ENCODE data around the gene COBL. TPM values are rescaled to one million over a fixed set of nuclear protein-coding genes. Genes with fewer than 3 reads are reported as not detected.

COBL gene
- total RNA-seq, 1 donor from 2014 or later, result 1.4 TPM

DNA sequence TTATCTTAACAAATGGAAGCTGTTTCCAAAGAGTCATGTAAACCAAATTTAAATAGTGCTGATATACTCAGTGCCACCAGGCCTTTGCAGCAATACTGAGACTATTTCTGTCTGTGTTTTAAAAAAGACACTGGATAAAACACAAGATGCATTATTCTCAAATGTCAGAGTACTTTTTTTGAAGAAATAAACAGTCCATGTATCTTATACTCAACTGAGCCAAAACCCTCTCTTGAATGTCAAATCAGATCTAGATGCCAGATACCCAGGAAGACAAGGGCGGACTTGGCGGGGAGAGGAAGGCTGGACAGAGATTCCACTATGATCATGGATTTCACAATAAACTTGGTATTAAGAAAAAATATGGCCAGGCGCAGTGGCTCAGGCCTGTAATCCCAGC lies 127.6 kb downstream of the COBL start:
- no peak for DNase-seq (ENCODE audit: low read depth)

DNA sequence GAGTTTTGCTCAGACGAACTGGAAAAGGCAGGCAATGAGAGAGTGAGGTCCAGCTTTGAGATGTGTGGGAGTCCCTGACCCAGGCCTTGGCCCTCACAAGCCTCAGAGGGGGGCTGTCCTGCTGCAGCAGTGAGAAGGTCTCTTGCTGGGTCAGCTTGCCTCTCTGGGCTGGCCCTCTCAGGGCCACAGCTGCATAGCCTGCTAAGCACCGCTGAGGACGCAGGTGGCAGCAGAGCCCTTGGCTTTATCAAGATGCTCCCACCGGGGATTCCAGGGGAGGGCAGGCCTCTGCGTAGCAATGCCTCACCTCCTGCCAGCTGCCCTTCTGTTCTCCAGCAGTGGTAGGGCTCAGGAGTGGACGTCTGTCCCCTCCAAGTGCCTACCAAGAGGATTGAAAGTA lies 128.7 kb downstream of the COBL start:
- DNase-seq (ENCODE audit: low read depth), result no peak

DNA sequence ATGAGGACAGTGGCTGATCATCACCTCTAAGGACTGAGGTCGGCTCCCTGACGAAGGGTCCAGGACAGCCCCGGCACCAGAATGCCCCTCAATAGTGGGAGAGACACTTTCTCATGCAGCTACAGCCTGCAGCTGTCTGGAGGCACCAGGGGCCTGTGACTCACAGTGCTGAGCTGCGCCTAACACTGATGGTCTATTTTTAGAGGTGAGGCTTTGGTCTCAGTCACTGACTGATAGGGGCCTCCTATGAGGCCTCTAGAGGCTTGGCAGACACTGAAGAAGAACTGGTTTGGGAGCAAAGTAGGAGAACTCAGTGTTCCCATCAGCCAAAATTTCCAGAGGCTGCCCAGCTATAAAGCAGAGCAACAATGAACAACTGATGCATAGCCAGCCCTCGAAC lies 130.1 kb downstream of the COBL start:
- DNase-seq (ENCODE audit: low read depth), result no peak

DNA sequence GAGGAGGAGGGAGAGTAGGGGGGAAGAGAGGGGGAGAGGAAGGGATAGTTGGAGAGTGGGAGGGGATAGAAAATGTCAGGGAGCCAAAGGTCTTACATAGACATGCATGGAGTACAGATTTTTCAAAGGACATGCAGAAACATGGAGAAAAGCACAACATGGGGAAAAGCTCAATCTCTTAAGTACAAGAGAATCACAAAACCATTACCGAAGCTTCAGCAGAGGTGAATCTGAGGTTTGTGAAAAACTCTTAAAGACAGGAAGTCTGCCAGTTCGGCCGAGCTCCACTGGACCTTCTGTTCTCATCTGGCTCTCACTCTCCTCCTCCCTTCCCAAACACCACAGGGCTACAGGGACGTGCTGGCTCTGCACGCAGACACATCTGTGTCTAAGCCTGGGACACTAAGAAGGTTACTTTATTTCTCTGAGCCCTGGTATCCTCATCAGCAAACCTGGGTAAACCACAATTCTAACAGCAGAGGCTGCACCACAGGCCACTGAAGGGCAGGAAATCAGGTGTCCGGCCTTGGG lies 133.9 kb downstream of the COBL start:
- no peak for DNase-seq (ENCODE audit: low read depth)

DNA sequence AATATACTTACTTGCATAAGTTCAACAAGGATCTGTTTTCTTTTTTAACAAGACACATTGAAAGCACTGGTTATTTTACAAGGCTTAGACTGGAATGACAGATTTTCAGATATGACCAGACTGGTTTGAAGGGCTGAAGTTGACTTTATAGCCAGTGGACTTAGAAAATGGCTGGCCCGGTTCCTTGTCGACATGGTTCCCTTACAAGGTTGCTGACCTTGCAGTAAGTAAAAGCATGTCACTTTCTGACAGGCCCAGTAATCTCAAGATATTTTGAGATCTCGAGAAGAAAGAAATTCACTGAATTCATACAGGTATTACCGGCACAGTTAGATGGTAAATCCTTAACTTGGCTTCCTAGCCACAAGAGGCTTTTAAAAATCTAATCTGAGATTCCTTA lies 136.5 kb downstream of the COBL start:
- no peak for DNase-seq (ENCODE audit: low read depth)

DNA sequence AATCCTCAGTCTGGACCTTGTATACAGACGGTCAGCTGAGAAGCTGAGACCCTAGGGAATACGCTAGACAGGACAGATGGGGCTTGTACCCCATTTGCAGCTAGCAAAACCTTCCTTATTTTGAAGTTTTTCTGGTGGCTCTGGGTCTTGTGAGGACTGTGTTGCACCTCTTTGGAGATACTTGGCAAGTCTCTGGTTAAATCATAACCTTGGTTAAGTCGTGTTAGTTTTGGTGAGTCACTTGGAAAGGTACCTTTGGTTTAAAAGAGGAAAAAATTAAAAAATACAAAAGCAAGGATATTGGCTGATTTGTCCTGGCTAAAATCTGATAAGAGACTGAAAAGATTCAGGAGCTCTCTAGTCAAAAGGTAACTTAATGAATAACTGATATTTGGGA lies 140.6 kb downstream of the COBL start:
- DNase-seq (ENCODE audit: low read depth), result peak; percentile 14

DNA sequence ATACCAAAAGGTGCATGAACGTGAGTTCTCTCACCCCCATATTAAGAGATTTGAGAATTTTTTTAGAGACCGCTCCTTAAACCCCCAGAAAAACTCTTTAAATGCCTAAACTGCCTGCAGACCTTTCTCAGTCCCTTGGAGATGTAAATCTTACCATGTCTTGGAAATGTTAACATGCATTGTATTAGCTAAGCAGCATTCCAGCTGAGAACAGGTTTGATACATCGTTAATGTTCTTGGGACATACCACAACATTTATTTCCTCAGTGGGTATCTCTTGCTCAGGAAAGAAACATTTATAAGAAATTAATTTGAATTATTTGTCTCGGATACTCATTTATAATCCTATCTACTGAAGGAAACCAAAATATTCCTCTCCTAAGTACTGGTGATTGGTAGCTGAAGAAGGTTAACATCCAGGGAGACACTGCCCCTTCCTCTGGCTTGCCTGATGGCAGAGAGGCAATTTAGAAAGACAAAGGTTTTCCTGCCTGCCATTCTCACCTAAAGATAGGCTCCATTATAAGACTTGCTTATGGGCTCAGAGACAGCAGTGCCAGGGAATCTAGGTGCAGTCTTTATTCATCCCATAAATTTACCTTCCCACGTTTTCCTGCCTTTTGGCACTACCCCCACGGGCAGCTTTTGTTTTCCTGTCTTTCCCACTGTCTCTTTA lies 141.2 kb downstream of the COBL start:
- no peak for DNase-seq (ENCODE audit: low read depth)

DNA sequence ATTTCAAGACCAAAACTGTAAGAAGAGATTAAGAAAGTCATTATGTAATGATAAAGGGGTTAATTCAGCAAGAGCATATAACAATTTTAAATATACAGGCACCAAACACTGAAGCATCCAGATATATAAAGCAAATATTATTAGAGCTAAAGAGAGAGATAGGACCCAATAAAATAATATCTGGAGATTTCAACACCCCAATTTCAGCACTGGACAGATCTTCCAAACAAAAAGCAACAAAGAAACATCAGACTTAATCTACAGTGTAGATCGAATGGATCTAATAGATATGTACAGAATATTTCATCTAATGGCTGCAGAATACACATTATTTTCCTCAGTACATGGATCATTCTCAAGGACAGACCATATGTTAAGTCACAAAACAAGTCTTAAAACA lies 151.3 kb downstream of the COBL start:
- DNase-seq (ENCODE audit: low read depth), result no peak

DNA sequence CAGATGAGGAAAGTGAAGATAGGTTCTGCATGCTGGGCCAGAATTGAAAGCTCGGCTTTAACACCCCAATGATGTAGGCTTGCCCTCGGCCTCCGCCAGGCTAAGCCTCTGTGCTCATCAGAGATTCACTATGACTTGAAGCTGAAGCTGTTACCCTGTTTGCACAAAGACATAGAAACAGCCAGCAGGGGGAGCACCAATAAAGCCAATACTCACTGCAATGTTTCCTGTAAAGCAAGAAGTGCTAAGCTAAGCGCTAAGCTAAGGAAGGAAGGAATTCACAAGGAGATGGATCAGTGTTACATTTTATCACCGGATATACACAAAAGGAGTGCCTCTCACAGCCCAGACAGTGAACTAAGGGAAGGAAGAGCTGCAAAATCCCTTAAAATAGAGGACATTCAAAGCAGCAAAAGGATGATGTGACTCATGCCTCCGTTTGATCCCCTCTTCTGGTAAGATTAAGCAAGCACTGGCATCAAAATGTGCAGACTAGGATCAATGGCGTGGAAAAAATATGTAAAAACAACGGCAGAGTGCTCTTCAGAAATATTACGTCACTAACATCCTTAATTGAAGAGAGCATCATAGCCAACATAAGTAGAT lies 153.8 kb downstream of the COBL start:
- peak; percentile 79 for DNase-seq (ENCODE audit: low read depth)

DNA sequence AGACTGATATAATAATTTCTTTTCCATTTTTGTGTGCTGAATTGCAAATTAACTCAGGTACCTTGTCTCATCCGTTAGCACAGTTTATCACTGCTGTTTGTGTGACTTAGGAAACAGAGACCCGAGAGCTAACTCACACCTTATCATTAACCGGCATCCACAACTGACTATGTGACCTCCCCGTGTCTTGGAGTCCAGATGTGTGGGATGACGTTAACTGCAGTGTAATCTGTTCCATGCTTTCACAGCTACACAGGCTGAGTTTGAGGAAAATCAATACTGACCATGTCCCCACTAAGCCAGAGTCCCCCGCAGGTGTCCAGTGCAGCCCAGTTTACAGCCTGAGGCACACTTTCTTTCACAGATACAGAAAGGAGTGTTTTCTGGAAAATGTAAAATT lies 154.7 kb downstream of the COBL start:
- no peak for DNase-seq (ENCODE audit: low read depth)

DNA sequence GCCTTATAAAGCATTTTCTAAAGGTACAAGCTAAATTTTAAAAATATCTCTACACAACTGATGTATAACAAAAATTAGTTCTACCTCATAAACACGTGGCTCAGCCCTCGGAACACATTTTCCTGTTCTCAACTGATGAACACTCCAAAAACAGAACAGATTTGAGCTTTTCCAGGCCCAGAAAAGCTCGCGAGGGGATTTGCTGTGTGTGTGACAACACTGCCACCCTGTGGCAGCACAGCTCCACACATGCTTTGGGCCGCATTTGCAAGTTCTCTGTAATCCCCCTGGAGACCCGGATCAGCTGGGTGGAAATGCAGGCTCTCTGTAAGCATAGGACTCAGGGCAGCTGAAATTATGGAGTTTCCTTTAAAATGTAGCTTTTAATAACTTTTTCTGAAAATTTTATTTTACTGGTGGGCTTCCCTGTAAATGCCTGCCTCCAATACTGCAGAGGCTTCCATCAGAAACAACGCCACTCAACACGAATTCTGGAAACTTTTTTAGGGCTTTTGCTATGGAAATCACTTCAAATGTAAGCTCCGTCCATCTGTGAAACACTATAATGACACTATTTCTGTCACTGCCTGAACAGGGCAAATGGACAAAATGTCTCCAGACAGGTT lies 155.5 kb downstream of the COBL start:
- DNase-seq (ENCODE audit: low read depth), result peak; percentile 54

DNA sequence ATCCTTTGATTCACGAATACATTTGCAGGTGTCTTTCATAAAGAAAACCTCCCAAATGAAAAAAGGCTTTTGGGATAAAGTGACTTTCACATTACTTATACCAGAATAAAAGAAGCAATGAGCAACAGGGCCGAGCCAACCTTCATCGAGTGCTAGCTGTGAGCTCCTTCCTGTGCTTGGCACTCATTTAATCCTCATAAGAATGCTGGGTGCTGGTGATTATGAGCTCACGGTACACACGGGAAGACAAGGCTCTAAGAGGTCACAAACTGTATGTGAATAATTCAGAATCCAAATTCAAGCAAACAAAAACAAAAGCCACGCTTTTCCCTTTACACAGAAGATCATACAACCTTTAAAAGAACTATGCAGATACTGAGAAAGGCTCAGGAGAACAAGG lies 156.2 kb downstream of the COBL start:
- no peak for DNase-seq (ENCODE audit: low read depth)

DNA sequence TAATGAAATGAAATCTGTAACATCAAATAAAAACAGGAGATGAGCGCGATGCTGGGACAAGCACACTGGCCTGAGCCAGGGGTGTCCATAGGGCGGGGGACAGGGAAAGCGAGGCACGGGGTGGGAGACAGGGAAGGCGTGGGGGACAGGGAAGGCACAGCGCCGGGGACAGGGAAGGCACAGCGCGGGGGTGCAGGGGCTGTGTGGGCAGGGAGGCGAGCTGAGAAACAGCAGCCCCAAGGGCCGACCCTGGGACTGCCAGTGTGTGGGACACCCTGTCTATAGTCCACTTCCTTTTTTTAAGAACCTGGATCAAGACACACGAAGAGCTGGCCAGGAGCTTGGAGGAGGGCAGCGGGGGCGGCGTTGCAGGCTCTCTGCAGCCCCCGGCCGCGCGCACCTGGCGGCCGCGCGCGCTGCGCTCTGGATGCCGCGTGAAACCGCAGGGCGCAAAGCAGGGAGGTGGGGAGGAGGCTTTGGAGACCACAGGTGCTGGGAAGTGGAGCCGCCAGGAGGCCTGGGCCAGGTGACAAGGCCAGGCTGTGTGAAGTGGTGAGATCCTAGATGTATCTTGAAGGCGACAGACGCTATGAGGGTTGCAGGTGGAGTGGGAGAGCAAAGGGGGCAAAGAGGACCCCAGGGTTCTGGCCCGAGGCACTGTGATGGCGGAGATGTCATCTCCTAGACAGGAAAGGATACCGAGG lies 157.7 kb downstream of the COBL start:
- no peak for DNase-seq (ENCODE audit: low read depth)

DNA sequence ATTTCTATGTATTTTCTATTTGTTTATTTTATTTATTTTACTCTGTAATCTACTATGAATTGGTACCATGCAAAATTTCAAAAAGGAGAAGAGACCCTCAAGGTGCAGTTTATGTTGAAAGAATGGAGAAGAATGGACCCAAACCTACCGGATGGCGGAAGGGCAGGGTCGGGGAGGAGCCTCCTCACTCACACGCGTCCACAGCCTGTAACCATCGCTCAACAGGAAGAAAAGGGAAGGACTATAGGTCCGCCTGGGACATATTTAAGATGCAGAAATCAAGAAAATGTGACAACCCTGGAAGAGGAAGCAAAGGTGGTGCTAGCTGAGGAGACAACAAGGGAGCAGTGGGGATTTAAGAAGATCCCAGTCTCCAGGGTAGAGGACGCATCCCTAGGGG lies 158.4 kb downstream of the COBL start:
- no peak for DNase-seq (ENCODE audit: low read depth)

DNA sequence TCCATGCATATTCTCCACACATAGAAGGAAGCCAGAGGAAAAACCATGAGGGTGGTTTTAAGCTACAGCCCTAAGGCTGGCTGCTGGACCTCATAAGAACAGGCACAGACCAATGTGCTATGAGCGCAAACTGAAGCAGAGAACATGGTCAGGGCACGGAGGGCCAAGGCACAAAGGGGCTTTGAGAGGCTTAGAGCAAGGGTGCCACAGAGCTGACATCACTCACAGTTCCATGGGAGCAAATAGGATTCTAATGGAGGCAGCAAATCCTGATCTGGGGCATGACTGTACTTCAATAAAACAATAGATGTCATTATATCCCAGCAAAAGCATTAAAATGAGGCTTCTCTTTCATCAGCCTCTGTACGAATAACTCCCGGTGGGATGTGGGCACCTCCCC lies 162.4 kb downstream of the COBL start:
- DNase-seq (ENCODE audit: low read depth), result no peak

DNA sequence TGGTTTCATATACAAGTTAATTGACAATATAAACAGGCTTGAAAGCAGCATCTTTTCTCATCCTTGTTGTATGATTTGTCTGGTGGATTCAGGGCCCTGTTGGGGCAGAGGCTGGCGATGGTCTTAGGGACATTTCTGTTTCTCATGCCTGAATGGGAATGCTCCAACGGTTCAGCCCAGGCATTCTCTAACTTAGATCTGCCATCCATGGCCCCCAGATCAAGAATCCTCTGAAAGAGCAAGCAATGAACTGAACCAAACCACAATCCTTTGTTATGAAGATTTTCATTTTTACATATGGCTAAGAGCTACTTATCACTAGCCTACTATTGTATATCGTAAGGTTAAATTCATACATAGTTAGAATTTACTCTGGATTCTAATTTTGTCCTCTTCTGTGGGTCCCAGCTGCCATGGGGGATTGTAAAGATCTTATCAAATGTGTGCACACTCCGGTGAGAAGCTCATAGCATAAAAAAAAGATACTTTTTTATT lies 163.9 kb downstream of the COBL start:
- no peak for DNase-seq (ENCODE audit: low read depth)

DNA sequence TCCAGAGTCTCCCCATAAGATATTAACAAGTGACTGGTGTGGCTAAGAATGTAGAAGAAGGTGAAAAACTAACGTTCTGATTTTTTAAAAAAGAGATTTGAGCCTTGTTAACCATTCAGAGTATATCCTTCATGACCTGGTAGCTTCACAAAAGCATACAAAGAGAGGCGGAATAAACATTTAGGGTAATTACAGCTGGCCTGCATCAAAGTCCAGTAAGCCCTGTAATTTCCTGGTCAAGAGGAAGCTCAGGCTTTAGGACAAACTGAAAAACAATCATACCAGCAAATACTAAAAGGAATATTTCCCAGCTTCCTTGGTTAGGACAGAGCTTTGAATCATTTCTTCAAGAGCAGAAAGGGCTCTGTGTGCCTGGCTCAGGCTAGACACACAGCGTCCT lies 165.2 kb downstream of the COBL start:
- no peak for DNase-seq (ENCODE audit: low read depth)

DNA sequence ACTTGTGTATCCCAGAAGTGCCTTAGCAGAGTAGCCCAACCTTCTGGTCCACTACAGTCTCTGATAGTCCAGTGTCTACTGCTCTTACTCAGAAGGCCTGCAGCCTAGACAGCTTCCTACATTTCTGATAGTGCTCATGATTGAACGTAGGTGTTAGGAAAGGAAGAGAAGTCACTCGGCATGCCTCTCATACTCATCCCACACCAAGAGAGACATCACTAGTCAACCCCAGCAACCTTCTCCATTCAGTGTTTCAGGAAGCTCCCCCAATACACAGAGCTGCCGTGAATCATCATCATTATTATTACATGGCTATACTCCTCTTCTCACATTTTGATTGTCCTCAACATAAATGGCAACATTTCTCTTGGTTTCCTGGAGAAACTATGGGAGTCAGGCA lies 166.4 kb downstream of the COBL start:
- no peak for DNase-seq (ENCODE audit: low read depth)

DNA sequence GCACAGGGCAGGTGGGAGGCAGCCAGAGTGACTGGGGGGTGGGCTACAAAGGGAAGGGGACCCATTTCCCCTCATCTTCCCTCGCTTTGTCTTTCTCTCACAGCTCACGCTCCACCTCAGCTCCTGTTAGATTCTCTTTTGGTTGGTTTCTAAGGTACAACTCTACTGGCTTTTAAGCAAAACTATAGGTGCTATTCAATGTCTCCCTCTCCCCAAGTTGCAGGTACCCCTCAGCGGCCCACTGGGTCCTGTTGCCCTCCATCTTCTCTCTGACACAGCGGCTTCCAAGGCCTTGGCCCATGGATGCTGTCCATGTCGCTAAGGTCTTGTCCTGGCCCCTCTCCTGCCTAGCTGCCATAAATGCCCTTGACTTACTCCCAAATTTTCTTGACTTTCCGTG lies 168.4 kb downstream of the COBL start:
- no peak for DNase-seq (ENCODE audit: low read depth)

DNA sequence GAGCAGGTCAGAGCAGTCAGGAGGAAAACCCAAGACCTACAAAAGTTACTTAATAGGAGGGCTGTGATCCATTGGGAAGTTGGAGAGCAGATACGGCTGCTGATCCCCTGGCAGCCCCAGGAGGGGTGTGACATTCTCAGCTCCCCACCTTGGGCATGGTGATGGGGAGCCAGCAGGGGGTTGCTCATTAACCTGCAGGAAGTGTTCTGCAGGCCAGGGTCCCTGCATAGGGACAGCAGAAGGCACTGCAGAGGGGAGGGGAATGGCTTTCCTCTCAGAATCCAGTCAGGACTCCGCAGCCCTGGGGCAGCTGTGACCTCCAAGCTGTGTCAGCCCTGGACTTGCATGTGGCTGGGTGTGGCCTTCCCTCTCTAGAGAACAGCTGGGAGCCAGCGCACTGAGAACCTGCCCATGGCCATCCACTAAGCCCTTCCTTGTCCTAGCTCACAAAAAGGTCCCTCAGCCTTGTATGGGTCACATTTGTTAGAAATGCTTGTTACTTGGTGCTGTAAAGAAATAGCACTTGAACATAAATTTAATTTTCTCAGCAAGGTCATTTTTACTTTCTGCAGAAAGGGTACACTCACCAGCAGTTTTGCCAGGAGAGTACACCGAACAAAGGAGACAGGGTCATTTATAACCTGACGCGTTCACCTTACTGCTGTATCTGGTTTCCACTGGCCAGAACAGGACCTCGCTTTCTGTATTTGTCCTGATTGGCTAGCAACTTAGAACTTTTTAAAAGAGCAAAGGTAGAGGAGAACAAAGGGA lies 169.6 kb downstream of the COBL start:
- DNase-seq (ENCODE audit: low read depth), result no peak

DNA sequence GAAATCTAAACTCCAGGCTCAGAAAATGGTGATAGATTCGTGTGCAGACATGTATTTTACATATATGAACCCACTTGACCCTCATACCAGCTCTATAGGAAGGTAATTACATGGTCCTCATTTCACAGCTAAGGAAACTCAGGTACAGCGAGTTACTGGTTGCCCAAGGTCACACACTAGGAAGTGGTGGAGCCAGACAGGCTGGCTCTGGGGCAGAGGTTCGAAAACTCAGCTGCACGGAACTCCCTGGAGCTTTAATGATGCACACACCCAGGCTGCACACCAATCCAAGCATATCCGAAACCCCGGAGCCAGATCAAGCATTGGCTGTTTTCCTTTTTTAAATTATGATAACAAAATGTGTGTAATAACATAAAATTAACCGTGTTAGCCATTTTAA lies 172.4 kb downstream of the COBL start:
- no peak for DNase-seq (ENCODE audit: low read depth)
